Astrocyte (in vitro differentiated cells and primary cell): ENCODE results near the gene CYP4F8. TPM values are rescaled to one million over a fixed set of nuclear protein-coding genes. Genes with fewer than 3 reads are reported as not detected.

Source experiments
- DNase-seq: peaks from one replicate; pipeline ENCODE4 v3.0.0-alpha.2; 2010; ENCODE audit warnings: low read depth
- FAIRE-seq: peaks from 2 replicates; lab custom pipeline; 2011; peaks lifted over from hg19 to GRCh38; lab: Jason Lieb, UNC
- H2AFZ ChIP-seq: 2 replicates; pipeline ENCODE4 v1.6.0; 2012; ENCODE audit warnings: low read depth, low read length, inconsistent platforms
- H3K27ac ChIP-seq: 2 replicates; pipeline ENCODE4 v1.5.1; 2011; ENCODE audit warnings: low read depth, low read length, inconsistent platforms
- H3K27me3 ChIP-seq: 2 replicates; pipeline ENCODE4 v1.6.0; 2011; ENCODE audit warnings: low read length, inconsistent platforms; ENCODE audit not compliant: insufficient read depth
- H3K36me3 ChIP-seq: 2 replicates; pipeline ENCODE4 v1.5.1; 2011; ENCODE audit warnings: low read length, inconsistent platforms; ENCODE audit not compliant: insufficient read depth
- H3K4me1 ChIP-seq: 2 replicates; pipeline ENCODE4 v1.5.1; 2011; ENCODE audit warnings: low read length, inconsistent platforms; ENCODE audit not compliant: insufficient read depth
- H3K4me2 ChIP-seq: 2 replicates; pipeline ENCODE4 v1.6.0; 2012; ENCODE audit warnings: low read length, inconsistent platforms
- H3K4me3 ChIP-seq: 2 replicates; pipeline ENCODE4 v1.5.1; 2011; ENCODE audit warnings: low read depth, mild to moderate bottlenecking, low read length, inconsistent platforms; ENCODE audit not compliant: insufficient read depth
- H3K79me2 ChIP-seq: 2 replicates; pipeline ENCODE4 v1.6.0; 2012; ENCODE audit warnings: mild to moderate bottlenecking, low read length, inconsistent platforms; ENCODE audit not compliant: insufficient read depth
- H3K9ac ChIP-seq: 2 replicates; pipeline ENCODE4 v1.6.0; 2012; ENCODE audit warnings: mild to moderate bottlenecking, low read length, inconsistent platforms
- H3K9me3 ChIP-seq: 2 replicates; pipeline ENCODE4 v1.5.1; 2012; ENCODE audit warnings: low read depth, mild to moderate bottlenecking, low read length, inconsistent platforms; ENCODE audit not compliant: insufficient read depth
- H4K20me1 ChIP-seq: 2 replicates; pipeline ENCODE4 v1.6.0; 2012; ENCODE audit warnings: low read length, inconsistent platforms; ENCODE audit not compliant: insufficient read depth
- H3K27ac Mint-ChIP-seq: one replicate; pipeline ENCODE4 v1.8.0; 2021; ENCODE audit warnings: mild to moderate bottlenecking, mixed read lengths; ENCODE audit not compliant: unreplicated experiment
- H3K27me3 Mint-ChIP-seq: one replicate; pipeline ENCODE4 v1.8.0; 2021; ENCODE audit warnings: low read depth, mixed read lengths; ENCODE audit not compliant: unreplicated experiment
- H3K36me3 Mint-ChIP-seq: one replicate; pipeline ENCODE4 v1.8.0; 2021; ENCODE audit warnings: low read depth, mixed read lengths; ENCODE audit not compliant: unreplicated experiment
- H3K4me1 Mint-ChIP-seq: one replicate; pipeline ENCODE4 v1.8.0; 2021; ENCODE audit warnings: low read depth, mixed read lengths; ENCODE audit not compliant: unreplicated experiment
- H3K4me3 Mint-ChIP-seq: one replicate; pipeline ENCODE4 v1.8.0; 2021; ENCODE audit warnings: mild to moderate bottlenecking, moderate library complexity, mixed read lengths; ENCODE audit not compliant: unreplicated experiment
- H3K9me3 Mint-ChIP-seq: one replicate; pipeline ENCODE4 v1.8.0; 2021; ENCODE audit warnings: mild to moderate bottlenecking, mixed read lengths; ENCODE audit not compliant: unreplicated experiment
- CTCF ChIP-seq: IDR thresholded peaks from 2 replicates; pipeline ENCODE4 v1.5.1; 2011; ENCODE audit warnings: low read depth, mild to moderate bottlenecking, inconsistent platforms, low read length, moderate library complexity; ENCODE audit not compliant: insufficient read depth
- EZH2 ChIP-seq: IDR thresholded peaks from 2 replicates; pipeline ENCODE4 v1.6.1; 2012; ENCODE audit warnings: mild to moderate bottlenecking, low read length, inconsistent platforms; ENCODE audit not compliant: insufficient read depth
- total RNA-seq: library from RNA; stranded (reverse); gene quantifications from 2 replicates; pipeline ENCODE4 v1.2.1, GENCODE V29; 2021

Gene CYP4F8
- total RNA-seq, 1 donor from 2014 or later: not detected

GRCh38 chr19:15641901-15642491 is 27.0 kb downstream of the CYP4F8 start:
- H3K4me3 Mint-ChIP-seq: no peak overlapping the region
- no peaks in the 10 kb centered on the region for H3K36me3 Mint-ChIP-seq
- no peak overlapping the region for H3K4me2 ChIP-seq
- no peaks in the 10 kb centered on the region for H3K79me2 ChIP-seq
- H3K27me3 Mint-ChIP-seq: no peaks in the 10 kb centered on the region
- no peak overlapping the region for H3K27ac Mint-ChIP-seq
- no peaks in the 10 kb centered on the region for H3K4me1 ChIP-seq
- no peak overlapping the region for H2AFZ ChIP-seq
- H3K4me3 ChIP-seq: no peak overlapping the region
- no peaks in the 10 kb centered on the region for H3K27me3 ChIP-seq
- FAIRE-seq (no peak), DNase-seq (no peak)
- H3K9ac ChIP-seq: no peak overlapping the region
- H4K20me1 ChIP-seq: no peaks in the 10 kb centered on the region
- H3K36me3 ChIP-seq: no peaks in the 10 kb centered on the region
- no peak for TF ChIP-seq CTCF
- no peak for TF ChIP-seq EZH2
- H3K9me3 ChIP-seq: peaks cover 13% of the 10 kb centered on the region
- H3K4me1 Mint-ChIP-seq: no peaks in the 10 kb centered on the region
- H3K9me3 Mint-ChIP-seq: peaks cover 16% of the 10 kb centered on the region
- H3K27ac ChIP-seq: no peak overlapping the region

GRCh38 chr19:15642807-15643206 is 27.8 kb downstream of the CYP4F8 start:
- DNase-seq (no peak), FAIRE-seq (no peak)
- H3K4me2 ChIP-seq: no peak overlapping the region
- no peaks in the 10 kb centered on the region for H3K27me3 ChIP-seq
- no peaks in the 10 kb centered on the region for H3K36me3 ChIP-seq
- Mint-ChIP-seq H3K4me1 (no peaks in the 10 kb centered on the region), H3K27ac (no peak overlapping the region), H3K4me3 (no peak overlapping the region), H3K9me3 (peaks cover 12% of the 10 kb centered on the region), H3K27me3 (no peaks in the 10 kb centered on the region), H3K36me3 (no peaks in the 10 kb centered on the region)
- TF ChIP-seq EZH2 (no peak), CTCF (no peak)
- no peaks in the 10 kb centered on the region for H4K20me1 ChIP-seq
- peaks cover 13% of the 10 kb centered on the region for H3K9me3 ChIP-seq
- H3K4me1 ChIP-seq: no peaks in the 10 kb centered on the region
- H3K4me3 ChIP-seq: no peak overlapping the region
- no peaks in the 10 kb centered on the region for H3K79me2 ChIP-seq
- no peak overlapping the region for H2AFZ ChIP-seq
- no peak overlapping the region for H3K27ac ChIP-seq
- H3K9ac ChIP-seq: no peak overlapping the region

GRCh38 chr19:15643387-15643786 is 28.4 kb downstream of the CYP4F8 start:
- no peak for DNase-seq
- Histone ChIP-seq H3K4me3 (no peak overlapping the region), H3K4me2 (no peak overlapping the region), H3K4me1 (no peaks in the 10 kb centered on the region), H3K79me2 (no peaks in the 10 kb centered on the region), H3K36me3 (no peaks in the 10 kb centered on the region), H3K27me3 (no peaks in the 10 kb centered on the region), H2AFZ (no peak overlapping the region), H3K9me3 (peaks cover 13% of the 10 kb centered on the region), H4K20me1 (no peaks in the 10 kb centered on the region), H3K9ac (no peak overlapping the region), H3K27ac (no peak overlapping the region)
- no peak for FAIRE-seq
- Mint-ChIP-seq H3K36me3 (no peaks in the 10 kb centered on the region), H3K4me3 (no peak overlapping the region), H3K4me1 (no peaks in the 10 kb centered on the region), H3K27me3 (no peaks in the 10 kb centered on the region), H3K27ac (no peak overlapping the region), H3K9me3 (peaks cover 11% of the 10 kb centered on the region)
- TF ChIP-seq EZH2 (no peak), CTCF (no peak)
